OCI-LY7 (cell line): ENCODE measurements around the gene RAB27B.

Source experiments
- EZH2phosphoT487 ChIP-seq: fragments of 200-600 bp; sonication (generic); IDR thresholded peaks from 2 replicates; pipeline ENCODE4 v1.6.1; 2018; ENCODE audit warnings: low read depth, borderline replicate concordance, mild to moderate bottlenecking, mixed run types, antibody characterized with exemption, low read length, moderate library complexity, mixed read lengths
- TF ChIP-seq, protein P1 (sequence below): fragments of 200-600 bp; sonication (generic); conservative IDR thresholded peaks from 2 replicates; pipeline ENCODE4 v1.5.1; 2014; ENCODE audit warnings: mild to moderate bottlenecking, antibody characterized with exemption, low read length, moderate library complexity, mixed read lengths

DNA sequence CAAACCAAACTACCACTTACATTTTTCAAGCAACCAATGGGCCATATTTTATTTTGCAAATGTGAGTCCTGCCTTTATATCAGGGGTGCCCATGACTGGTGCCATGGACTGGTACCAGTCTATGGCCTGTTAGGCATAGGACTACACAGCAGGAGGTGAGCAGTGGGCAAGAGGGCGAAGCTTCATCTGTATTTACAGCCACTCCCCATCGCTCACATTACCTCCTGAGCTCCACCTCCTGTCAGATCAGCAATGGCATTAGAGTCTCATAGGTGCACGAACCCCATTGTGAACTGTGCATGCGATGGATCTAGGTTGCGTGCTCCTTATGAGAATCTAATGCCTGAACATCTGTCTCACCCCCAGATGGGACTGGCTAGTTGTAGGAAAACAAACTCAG is 77.4 kb downstream of the RAB27B start:
- TF ChIP-seq, protein P1, sequence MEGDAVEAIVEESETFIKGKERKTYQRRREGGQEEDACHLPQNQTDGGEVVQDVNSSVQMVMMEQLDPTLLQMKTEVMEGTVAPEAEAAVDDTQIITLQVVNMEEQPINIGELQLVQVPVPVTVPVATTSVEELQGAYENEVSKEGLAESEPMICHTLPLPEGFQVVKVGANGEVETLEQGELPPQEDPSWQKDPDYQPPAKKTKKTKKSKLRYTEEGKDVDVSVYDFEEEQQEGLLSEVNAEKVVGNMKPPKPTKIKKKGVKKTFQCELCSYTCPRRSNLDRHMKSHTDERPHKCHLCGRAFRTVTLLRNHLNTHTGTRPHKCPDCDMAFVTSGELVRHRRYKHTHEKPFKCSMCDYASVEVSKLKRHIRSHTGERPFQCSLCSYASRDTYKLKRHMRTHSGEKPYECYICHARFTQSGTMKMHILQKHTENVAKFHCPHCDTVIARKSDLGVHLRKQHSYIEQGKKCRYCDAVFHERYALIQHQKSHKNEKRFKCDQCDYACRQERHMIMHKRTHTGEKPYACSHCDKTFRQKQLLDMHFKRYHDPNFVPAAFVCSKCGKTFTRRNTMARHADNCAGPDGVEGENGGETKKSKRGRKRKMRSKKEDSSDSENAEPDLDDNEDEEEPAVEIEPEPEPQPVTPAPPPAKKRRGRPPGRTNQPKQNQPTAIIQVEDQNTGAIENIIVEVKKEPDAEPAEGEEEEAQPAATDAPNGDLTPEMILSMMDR, result no peak
- TF ChIP-seq EZH2phosphoT487, result no peak
